ENCODE data around the gene PSMD14.

- no peak for TF ChIP-seq REST (tag by site-specific recombination; IDR thresholded peaks at IDR 0.05)
- TF ChIP-seq CTCF (tag by site-specific recombination; IDR thresholded peaks at IDR 0.05), result no peak
- no peak for TF ChIP-seq ZNF138 (tag by site-specific recombination; IDR thresholded peaks at IDR 0.05; ENCODE audit: borderline replicate concordance)
- TF ChIP-seq ZNF202 (tag by site-specific recombination; IDR thresholded peaks at IDR 0.05; ENCODE audit: borderline replicate concordance), result no peak
- no peak for TF ChIP-seq ZNF274 (IDR thresholded peaks at IDR 0.05; ENCODE audit: low read length)
- no peak for TF ChIP-seq ZNF274 (tag by site-specific recombination; IDR thresholded peaks at IDR 0.05; ENCODE audit: borderline replicate concordance)
- TF ChIP-seq ZNF157 (tag by site-specific recombination; IDR thresholded peaks at IDR 0.05), result no peak
These were observed 118.3 kb downstream of the PSMD14 start for GRCh38 chr2:161426455-161426921.

All from HEK293 (cell line).